UCSD-AML1 (cell line): ENCODE data around the gene DNAJC13.
"Not testable (repeated sequence)": the region's sequence is repeated elsewhere in the genome, so short reads cannot be mapped to it uniquely, and the experiment has no call there.

Experiments used
- DNase-seq: peaks from one replicate; lab custom pipeline; 2025; ENCODE audit not compliant: unreplicated experiment; lab: John Stamatoyannopoulos, UW

DNAJC13 gene, protein sequence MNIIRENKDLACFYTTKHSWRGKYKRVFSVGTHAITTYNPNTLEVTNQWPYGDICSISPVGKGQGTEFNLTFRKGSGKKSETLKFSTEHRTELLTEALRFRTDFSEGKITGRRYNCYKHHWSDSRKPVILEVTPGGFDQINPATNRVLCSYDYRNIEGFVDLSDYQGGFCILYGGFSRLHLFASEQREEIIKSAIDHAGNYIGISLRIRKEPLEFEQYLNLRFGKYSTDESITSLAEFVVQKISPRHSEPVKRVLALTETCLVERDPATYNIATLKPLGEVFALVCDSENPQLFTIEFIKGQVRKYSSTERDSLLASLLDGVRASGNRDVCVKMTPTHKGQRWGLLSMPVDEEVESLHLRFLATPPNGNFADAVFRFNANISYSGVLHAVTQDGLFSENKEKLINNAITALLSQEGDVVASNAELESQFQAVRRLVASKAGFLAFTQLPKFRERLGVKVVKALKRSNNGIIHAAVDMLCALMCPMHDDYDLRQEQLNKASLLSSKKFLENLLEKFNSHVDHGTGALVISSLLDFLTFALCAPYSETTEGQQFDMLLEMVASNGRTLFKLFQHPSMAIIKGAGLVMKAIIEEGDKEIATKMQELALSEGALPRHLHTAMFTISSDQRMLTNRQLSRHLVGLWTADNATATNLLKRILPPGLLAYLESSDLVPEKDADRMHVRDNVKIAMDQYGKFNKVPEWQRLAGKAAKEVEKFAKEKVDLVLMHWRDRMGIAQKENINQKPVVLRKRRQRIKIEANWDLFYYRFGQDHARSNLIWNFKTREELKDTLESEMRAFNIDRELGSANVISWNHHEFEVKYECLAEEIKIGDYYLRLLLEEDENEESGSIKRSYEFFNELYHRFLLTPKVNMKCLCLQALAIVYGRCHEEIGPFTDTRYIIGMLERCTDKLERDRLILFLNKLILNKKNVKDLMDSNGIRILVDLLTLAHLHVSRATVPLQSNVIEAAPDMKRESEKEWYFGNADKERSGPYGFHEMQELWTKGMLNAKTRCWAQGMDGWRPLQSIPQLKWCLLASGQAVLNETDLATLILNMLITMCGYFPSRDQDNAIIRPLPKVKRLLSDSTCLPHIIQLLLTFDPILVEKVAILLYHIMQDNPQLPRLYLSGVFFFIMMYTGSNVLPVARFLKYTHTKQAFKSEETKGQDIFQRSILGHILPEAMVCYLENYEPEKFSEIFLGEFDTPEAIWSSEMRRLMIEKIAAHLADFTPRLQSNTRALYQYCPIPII (N-terminal part only)

DNA sequence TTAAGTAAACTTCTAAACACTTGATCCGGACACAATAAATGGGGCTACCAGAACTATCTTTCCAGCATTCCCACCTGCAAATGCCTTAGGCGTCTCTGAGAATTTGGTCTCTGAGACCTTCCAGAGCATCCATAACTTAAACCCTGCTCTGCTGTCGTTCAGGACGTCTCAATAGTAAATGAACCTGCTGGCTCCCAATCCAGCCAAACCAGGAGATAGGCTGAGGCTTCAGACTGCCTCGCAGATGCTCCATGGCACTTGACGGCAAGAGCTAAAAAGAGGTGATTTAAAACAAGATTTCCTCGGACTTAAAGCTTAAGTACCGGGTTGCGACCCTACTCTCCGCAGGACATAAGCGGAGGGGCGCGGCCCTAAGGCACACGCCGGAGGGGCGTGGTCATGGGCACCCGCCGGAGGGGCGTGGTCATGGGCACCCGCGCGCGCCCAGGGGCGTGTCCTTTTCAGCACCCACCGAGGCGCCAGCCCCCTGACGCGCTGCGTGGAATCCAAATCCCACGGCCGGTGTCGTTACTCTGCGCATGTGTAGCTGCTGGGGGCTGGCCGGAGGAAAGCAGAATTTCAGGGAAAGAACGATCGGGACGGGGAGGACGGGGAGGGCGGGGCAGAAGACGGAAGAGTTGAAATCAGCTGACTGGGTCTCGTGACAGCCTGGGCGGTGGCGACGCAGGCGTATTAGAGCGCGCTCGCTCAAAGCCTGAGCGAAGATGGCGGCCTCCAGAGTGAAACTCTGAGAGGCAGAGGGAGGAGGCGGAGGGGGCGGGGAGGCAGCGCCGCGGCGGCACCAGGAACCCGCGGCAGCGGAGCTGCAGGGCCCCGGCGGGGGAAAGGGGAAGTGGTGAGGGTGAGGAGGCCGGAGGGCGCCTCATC, at the start of gene DNAJC13:
DNAJC13 (plus strand) TSS at position 696 of the 888 bp plus-strand sequence. CDS start 17,049 bp downstream, outside the sequence.
- DNase-seq = peak; percentile 97

DNA sequence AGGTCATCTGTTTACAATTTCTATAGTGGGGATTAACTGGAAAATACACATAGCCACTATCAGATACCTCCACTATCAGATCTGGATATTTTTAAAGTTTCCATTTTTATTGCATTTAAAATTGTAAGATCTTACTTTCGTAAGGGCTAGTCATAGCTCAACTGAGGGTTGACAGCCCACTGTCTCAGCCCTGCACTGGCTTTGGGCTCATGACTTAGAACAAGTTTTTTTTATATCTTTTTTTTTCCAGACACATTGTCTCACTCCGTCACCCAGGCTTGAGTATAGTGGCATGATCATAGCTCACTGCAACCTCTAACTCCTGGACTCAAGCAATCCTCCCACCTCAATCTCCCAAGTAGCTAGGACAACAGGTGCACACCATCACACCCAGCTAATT, 48.8 kb upstream of the DNAJC13 start:
- no peak for DNase-seq

DNA sequence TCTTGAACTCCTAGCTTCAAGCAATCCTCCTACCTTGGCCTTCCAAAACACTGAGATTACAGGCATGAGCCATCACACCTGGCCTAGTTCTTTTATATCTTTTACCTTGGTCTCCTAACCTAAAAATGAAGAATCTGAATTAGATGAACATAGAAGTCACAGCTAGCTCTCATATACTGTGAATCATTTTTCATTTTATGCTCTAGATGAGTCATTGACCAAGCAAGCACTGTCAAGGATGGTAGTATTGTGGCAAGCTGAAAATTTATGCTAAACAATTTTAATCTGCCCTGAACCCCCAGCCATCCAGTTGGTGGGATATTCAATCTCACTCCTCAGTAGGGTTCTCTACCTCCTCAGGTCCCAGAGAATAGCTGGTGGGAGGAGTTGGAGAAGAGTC, 48.3 kb upstream of the DNAJC13 start:
- DNase-seq = no peak

DNA sequence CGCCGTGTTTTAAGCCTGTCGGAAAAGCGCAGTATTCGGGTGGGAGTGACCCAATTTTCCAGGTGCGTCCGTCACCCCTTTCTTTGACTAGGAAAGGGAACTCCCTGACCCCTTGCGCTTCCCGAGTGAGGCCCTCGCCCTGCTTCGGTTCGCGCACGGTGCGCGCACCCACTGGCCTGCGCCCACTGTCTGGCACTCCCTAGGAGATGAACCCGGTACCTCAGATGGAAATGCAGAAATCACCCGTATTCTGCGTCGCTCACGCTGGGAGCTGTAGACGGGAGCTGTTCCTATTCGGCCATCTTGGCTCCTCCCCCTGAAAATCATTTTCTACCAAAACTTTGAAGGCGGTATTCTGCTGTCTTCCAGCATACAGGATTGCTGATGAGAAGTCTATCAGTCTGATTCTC, 40.4 kb upstream of the DNAJC13 start:
- DNase-seq = not testable (repeated sequence)

DNA sequence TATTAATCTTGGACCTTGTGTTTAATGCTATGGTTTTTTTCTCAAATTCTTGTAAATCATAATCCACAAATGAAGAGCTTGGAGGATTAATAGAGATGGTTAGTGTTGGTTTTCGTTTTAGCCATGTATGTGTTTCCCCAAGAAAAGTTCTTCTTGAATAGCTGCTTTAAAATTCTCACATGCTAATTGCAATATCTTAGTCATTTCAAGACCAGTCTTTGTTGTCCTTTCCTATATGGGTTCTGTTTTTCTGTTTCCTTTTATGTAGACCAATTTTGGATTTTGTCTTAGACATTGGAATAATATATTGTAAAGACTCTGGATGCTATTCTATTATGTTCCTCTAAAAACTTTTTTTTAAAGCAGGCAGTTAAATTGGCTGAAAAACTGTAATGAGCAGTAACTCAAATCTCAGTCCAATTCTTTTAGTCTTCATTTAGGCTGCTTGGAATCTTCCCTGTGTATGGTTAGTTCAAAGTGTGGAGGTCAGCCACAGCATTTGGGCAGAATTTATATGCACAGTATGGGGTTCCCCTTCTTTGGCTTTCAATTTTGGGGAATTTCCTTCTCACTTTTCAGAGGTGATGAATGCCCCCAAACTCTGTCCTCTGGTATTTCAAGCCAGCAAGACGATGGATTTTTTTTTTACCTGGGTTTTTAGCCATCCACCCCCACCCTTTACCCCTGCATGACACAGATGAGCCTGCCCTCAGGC, 39.1 kb upstream of the DNAJC13 start:
- no peak for DNase-seq

DNA sequence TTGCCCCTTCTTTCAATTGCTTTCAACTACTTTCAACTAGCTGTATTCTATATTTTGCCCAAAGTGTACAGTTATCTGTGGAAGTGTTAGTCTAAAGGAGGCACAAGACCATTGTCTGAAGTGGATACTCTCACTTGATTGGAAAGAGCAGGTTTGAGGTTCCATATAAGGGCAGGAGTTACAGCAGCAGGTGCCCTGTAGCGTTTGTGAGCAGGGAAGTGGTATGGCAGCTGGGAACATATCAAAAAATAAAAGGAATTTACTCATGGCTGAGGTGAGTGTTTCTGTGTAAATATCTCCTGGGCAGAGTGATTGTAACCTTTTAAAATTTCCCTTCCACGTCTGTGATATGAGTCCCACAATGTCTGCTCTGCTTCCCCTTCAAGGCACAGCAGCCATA, 38.5 kb upstream of the DNAJC13 start:
- DNase-seq = no peak

DNA sequence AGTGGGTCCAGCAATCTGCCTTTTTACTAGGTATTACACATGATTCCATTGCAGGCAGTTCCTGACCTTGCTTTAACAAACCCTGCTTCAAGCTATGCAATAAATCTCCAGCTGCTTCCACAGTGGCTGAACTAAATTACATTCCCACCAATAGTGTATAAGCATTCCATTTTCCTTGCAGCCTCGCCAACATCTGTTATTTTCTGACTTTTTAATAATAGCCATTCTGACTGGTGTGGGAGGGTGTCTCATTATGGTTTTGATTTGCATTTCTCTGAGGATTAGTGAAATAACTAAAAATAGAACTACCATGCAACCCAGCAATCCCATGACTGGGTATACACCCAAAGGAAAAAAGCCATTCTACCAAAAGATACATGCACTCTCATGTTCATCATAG, 36.4 kb upstream of the DNAJC13 start:
- no peak for DNase-seq

DNA sequence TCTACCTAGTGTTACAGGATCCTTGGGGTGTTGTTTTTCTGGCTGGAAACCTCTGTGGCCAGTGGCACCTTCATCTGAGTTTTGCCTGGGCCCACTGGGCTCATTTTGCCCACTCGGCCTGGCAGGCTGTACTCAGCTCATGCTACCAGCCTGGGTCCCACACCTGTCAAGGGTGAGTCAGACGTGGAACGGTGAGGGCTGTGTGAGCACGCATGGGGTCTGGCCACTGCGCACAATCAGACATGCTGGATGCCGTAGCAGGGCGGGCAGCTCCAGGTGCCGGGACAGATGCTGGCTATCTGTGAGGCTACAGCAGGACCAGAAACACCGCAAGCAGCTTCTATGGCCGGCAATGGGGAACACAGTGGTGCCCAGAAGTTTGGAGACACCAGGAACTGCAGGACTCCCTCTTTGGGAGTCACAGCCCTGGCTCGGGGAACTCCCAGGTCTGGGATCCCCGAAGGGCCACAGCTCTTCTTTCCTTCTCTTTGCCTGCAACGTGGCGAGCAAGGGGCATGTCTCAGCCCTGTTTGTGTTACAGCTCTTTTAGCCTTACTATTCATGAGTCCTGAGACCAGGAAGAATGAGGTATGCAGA, 35.9 kb upstream of the DNAJC13 start:
- no peak for DNase-seq

DNA sequence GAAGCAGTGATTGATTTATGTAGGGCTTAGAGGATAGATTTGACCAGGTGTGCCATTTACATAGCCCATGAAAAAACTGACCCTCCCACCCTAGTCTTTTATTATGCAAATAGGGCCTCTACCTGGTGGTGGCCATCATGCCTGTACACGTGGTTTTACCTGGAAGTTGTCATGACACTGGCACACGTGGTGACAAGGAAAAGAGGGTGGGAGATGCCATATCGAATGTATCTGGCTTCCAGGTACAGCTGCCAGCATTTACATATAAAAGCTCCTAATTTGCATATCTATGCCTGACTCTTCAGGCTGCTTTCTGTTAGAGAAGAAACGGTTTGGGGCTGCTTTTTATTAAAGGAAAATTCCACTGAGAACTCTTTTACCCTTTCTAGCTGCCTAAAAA, 35.0 kb upstream of the DNAJC13 start:
- no peak for DNase-seq

DNA sequence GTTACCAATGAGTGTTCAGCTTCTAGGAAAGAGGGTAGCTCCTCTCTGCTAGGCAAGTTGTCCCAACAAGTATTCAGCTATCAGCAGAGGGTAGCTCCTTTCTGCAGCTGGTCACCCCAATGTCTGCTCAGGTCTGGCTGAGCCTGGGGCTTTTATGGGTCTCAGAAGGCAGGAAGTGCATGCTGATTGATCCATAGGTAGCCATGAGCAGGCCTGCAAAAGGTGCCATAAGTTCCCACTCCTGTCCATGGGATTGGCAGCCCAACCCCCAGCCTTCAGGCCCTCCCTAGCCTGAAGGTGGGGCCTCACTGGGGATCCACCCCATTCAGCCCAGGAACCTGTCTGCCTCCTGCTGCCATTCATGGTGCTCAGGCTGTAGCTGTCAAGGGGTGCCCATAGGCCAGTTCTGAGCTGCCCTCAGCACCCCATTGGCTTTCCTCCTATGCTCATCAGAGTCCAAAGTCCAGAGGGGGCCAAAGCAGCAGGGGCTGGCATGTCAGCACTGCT, 34.6 kb upstream of the DNAJC13 start:
- DNase-seq = no peak

DNA sequence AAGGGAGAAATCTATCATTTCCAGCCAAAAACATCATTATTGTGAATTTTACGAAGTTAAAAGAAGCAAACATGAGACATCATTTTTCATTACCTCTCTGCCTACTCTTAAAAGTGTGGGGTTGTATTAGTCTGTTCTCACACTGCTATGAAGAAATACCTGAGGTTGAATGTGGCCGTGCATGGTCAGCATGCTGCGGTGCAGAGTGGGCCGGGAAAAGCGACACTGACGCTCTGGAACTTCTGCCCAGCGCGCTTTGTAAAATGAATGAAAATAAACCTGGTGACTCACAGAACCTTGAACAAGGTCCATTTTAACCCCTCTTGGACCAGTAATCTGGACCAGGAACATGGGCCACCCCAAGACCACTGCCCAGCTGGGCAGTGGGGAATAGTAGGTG, 31.0 kb upstream of the DNAJC13 start:
- DNase-seq = no peak

DNA sequence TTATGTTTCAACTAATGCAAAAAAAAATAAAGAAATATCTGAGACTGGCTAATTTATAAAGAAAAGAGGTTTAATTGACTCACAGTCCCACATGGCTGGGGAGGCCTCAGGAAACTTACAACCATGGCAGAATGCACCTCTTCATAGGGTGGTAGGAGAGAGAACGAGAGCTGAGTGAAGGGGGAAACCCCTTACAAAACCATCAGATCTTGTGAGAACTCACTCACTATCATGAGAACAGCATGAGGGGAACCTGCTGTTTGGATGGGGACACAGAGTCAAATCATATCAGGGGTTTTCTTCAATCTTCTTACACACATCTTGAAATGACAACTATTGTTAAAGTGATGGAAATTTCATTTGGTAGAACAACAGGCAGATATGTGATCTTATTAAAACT, 24.6 kb upstream of the DNAJC13 start:
- not testable (repeated sequence) for DNase-seq

DNA sequence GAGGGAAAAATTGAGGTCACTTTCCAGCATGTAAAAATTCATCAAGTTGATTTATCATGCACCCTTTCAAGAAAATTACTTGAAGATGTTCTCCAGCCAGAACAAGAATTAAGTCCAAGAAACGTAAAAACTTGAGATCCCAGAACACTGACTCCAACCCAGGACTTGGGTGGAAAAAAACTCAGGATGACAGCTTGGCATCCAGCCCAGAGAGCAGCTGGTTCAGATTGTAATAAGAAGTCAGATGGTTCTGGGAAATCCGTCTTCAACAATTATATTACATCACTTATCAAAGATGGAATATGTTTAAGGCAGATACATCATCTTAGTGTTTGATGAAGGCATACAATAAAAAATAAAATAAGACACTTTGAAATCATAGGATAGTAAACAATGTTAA, 23.0 kb upstream of the DNAJC13 start:
- DNase-seq = no peak

DNA sequence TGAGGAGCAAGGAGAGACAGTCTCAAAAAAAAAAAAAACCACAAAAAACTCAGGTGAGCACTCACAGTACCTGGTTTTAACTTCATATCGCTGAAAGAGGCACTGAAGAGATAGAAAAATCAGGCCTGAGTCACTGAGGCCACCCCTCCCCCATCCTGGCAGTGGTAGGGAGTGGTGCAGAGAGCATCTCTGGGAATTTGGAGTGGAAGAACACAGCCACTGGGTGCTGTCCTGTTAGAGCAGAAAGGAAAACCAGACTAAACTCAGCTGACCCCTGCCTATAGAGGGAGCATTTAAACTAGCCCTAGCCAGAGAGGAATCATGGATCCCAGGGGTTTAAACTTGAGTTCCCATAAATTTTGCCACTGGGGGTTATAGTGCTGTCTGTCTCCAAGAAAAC, 22.2 kb upstream of the DNAJC13 start:
- no peak for DNase-seq

DNA sequence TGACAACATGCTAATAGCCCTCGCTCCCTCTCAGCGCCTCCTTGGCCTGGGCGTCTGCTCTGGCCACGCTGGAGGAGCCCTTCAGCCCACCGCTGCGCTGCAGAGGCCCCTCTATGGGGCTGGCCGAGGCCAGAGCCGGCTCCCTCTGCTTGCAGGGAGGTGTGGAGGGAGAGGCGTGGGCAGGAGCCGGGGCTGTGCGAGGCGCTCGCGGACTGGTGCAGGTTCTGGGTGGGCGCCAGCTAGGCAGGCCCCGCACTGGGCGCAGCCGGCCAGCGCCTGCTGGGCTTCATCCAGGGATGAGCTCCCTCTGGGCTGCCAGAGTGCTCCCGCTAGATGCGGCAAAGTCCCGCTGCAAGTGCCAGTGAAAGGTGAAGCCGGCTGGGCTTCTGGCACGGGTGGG, 21.0 kb upstream of the DNAJC13 start:
- no peak for DNase-seq

DNA sequence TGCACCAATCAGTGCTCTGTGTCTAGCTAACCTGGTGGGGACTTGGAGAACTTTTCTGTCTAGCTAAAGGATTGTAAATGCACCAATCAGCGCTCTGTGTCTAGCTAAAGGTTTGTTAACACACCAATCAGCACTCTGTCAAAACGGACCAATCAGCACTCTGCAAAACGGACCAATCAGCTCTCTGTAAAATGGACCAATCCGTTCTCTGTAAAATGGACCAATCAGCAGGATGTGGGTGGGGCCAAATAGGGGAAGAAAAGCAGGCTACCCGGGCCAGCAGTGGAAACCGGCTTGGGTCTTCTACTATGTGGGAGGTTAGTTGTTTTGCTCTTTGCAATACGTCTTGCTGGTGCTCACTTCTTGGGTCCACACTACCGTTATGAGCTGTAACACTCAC, 20.5 kb upstream of the DNAJC13 start:
- DNase-seq = not testable (repeated sequence)

DNA sequence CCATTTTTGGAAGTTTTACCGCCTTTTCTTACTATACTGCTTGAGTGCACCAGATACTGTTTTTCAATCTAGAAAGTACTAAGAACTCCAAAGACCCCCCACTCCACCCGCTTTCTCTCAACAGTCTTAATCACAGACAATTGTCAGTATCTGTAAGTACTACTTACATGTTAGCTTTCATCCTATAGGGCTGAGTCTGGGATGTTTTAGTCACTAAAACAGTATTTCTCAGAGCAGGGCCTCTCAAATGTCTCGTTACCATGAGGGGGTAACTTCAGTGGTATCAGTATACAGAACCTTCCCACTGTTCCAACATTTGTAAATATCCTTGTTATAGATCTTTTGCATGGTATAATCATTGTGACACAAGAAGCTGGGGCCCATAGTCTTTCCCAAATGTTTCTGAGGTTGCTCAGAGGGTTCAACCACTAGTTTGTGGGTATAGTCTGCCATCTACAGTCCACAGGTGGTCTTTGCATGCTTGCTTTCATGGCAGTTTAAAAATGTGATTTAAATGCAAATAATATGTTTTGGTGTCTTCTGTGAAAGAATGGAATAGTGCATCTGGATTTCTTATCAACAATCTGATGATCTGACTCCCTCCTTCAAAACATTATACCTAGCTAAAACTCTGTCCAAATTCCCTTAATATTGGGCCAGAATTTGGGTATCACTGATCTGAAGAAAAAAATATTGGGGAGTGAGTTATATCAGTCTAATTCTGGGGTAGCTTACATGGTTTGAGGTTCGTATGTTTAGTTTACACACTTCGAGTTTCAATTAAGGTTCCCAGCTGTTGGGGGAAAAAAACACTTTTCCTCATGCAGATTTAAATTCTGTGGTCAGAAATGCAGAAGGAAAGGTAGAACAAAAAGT, 18.0 kb upstream of the DNAJC13 start:
- no peak for DNase-seq

DNA sequence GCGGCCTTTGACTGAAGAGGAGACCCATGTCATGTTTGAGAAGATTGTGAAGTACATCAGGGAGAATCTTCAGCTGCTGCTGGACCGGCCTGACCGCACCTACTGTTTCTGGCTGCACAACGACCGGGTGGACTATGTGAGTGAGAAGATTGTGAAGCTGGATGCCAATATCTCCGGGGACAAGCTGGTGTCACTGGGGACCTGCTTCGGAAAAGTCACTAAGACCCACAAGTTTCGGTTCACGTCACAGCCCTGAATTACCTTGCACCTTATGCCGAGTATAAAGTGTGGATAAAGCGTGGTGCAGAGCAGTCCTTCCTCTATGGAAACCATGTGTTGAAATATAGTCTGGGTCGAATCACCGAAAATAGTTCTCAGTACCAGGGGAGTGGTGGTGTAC, 16.0 kb upstream of the DNAJC13 start:
- DNase-seq = no peak
